SK-N-SH (cell line): ENCODE data around the gene ATP6V0E2.

Experiments used
- FOSL2 ChIP-seq: IDR thresholded peaks from 2 replicates; pipeline ENCODE4 v1.4.0; 2012; ENCODE audit warnings: low read depth, mild to moderate bottlenecking, moderate library complexity, borderline replicate concordance
- SMC3 ChIP-seq: IDR thresholded peaks from 2 replicates; pipeline ENCODE4 v1.6.1; 2012; ENCODE audit warnings: low read depth, low read length, improper control_type of control experiment
- YY1 ChIP-seq: IDR thresholded peaks from 2 replicates; pipeline ENCODE4 v1.4.0; 2012; ENCODE audit warnings: low read depth, mild to moderate bottlenecking
- TF ChIP-seq, protein P1 (sequence below): fragments of 150-350 bp; IDR thresholded peaks from 2 replicates; pipeline ENCODE4 v1.6.1; 2017; ENCODE audit warnings: antibody characterized with exemption, low read length, low read depth, borderline replicate concordance
- TF ChIP-seq, protein P2 (sequence below): fragments of 200-600 bp; sonication (generic); IDR thresholded peaks from 2 replicates; pipeline ENCODE4 v1.6.1; 2017; ENCODE audit warnings: antibody characterized with exemption, mild to moderate bottlenecking, moderate library complexity

GRCh38 chr7:149849174-149849573 is 24.6 kb upstream of the ATP6V0E2 start:
- no peak for TF ChIP-seq SMC3
- TF ChIP-seq YY1: no peak
- TF ChIP-seq FOSL2: no peak
- TF ChIP-seq, protein P1, sequence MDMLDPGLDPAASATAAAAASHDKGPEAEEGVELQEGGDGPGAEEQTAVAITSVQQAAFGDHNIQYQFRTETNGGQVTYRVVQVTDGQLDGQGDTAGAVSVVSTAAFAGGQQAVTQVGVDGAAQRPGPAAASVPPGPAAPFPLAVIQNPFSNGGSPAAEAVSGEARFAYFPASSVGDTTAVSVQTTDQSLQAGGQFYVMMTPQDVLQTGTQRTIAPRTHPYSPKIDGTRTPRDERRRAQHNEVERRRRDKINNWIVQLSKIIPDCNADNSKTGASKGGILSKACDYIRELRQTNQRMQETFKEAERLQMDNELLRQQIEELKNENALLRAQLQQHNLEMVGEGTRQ: no peak
- TF ChIP-seq, protein P2, sequence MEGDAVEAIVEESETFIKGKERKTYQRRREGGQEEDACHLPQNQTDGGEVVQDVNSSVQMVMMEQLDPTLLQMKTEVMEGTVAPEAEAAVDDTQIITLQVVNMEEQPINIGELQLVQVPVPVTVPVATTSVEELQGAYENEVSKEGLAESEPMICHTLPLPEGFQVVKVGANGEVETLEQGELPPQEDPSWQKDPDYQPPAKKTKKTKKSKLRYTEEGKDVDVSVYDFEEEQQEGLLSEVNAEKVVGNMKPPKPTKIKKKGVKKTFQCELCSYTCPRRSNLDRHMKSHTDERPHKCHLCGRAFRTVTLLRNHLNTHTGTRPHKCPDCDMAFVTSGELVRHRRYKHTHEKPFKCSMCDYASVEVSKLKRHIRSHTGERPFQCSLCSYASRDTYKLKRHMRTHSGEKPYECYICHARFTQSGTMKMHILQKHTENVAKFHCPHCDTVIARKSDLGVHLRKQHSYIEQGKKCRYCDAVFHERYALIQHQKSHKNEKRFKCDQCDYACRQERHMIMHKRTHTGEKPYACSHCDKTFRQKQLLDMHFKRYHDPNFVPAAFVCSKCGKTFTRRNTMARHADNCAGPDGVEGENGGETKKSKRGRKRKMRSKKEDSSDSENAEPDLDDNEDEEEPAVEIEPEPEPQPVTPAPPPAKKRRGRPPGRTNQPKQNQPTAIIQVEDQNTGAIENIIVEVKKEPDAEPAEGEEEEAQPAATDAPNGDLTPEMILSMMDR: peak; percentile 10; the same call in 1 of the 2 replicates
